NCI-H146 (cell line): ENCODE results near the gene TYSND1.
"Not testable (repeated sequence)": the region's sequence is repeated elsewhere in the genome, so short reads cannot be mapped to it uniquely, and the experiment has no call there.

Experiments
- DNase-seq: peaks from one replicate; lab custom pipeline; 2025; lab: John Stamatoyannopoulos, UW

TYSND1 gene, protein sequence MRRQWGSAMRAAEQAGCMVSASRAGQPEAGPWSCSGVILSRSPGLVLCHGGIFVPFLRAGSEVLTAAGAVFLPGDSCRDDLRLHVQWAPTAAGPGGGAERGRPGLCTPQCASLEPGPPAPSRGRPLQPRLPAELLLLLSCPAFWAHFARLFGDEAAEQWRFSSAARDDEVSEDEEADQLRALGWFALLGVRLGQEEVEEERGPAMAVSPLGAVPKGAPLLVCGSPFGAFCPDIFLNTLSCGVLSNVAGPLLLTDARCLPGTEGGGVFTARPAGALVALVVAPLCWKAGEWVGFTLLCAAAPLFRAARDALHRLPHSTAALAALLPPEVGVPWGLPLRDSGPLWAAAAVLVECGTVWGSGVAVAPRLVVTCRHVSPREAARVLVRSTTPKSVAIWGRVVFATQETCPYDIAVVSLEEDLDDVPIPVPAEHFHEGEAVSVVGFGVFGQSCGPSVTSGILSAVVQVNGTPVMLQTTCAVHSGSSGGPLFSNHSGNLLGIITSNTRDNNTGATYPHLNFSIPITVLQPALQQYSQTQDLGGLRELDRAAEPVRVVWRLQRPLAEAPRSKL

DNA sequence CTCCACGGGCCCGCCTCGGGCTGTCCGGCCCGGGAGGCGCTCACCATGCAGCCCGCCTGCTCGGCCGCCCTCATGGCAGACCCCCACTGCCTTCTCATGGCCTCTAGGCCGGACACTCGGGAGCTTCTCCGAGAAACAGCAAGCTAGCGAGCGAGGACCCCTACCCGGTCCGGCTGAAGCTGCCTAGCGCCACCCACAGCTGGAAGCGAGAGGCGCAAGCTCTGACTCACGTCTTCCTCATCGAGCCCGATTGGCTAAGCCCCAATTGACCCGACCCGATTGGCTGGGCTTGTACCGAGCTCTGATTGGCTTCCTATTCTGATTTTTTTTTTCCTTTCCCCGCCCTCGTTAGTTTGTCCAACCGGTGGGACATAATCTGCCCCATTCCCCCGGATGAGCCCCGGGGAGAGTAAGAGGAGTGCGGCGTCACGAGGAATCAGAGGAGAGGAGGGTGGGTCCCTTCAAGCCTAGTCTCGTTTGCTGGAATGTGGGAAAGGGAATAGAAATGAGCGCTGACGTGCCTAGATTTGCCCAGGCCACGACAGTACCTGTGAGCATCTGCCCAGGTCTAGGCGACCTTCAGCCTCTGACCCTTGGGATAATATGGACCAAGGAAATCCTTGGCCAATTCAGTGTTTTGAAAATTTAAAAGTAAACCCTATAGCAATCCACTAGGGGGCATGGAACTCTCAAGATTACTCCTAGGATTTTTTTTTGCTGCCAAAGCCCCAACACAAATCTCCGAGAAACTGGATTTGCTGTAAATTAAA, at the start of gene TYSND1:
Gene TYSND1, minus strand, starts transcription at position 212 of the 770 bp plus-strand sequence. Its CDS starts 114 bp downstream, at position 98.
- DNase-seq: peak; percentile 99

DNA sequence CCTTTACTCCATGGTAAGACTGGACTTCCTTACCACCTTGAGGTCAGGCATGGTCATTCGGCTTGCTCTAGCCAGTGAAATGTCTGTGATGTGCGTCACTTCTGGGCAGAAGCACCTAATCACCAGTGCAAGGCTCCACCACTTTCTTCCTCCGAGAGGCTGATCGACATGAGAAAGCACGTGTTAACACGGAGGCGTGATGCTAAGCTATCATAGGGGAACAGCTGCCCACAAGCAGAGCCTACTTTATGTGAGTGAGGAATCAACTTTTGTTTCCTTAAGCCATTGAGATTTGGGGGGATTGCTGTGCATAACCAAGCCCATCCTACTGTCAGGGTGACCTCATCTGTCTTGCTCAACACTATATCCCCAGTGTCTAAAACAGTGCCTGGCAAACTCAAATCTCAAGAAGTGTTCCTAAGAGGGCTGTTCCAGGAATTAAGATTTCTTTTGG, 46.9 kb upstream of the TYSND1 start:
- DNase-seq: no peak

DNA sequence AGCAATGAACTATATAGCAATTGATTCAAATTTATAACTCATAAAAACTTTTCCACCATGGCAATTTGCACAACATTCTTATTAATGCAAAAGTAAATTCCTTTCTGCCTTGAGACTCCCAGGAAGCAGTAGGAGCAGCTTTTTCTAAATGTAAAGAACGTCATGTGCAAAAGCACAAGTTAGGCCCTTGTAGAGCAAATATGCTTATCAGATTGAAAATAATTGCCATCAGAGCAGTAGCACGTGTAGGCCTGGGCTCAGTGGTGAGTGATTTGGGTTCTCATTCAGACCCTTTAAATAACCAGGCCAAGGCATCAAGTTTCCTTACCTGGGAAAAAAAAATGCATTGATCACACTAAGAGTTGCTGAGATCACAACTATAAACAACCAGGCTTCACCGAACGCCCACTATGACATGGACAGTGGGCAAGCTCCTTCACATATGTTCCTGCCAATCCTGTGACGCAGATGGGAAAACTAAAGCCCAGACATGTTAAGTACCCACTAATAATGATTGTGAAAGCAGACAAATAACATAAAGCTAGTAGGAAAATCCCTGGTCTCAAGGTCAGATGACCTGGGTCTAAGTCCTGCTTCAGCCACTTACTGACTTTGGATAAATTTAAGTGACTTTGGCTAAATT, 45.9 kb upstream of the TYSND1 start:
- no peak for DNase-seq

DNA sequence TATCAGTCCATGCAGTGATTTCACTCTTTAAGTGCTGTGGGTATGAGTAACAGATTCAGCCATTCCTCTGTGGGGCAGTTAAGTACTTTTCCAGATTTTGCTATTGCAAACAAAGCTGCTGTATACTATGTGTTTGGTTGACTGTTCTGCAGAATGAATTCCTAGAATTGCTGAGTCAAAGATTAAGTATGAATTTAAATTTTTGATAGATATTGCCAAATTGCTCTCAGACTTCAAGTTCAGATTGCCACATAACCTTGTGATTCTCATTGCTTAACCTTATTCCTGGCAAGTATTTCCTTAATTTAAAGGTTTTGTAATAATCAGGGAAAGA, 45.4 kb upstream of the TYSND1 start:
- DNase-seq: no peak

DNA sequence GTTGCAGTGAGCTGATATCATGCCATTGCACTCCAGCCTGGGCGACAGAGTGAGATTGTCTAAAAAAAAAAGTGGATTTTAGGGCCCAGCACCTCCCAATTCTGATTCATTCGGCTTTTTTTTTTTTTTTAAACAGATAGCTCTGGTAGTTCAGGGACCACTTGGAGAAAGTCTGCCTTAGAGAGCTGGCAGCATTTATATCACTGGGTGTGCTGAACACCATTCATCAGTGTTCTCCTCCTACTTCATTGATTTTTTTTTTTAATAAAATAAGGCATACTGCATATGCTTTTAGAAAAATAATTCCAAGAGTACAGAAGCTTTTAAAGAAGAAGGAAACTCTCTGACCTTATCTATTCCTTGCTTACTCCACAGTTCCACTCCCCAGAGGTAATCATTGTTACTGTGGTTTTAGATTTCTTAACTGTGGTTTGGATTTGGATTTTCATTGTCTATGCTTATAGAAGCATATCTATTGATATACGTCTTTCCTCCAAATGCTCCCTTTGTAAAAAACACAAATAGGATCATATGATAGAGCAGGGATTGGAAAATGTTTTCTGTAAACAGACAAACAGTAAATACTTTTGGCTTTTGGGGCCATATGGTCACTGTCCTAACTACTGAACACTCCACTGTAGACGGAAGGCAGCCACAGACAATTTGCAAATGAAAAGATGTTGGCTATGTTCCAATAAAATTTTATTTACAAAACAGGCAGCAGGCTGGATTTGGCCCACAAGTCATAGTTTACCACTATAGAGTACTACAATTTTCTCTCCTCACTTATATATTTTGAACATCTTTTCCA, 44.9 kb upstream of the TYSND1 start:
- no peak for DNase-seq

DNA sequence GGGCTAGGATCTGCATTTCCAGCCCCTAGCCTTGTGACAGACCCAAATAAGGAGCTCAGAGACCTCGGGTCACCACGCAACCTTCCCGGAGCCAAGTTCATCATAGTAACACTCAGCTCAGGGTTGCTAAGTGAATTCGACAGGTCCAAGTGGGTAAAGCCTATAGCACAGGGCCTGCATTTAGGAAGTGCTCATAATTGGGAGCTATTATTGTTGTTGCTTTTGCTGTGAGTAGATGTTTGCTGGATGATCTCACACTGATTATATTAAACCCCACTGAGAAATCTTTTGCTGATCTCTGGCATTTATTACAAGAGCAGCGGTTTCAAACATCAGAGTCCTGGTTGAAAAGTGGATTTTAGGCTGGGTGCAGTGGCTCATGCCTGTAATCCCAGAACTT, 44.1 kb upstream of the TYSND1 start:
- no peak for DNase-seq

DNA sequence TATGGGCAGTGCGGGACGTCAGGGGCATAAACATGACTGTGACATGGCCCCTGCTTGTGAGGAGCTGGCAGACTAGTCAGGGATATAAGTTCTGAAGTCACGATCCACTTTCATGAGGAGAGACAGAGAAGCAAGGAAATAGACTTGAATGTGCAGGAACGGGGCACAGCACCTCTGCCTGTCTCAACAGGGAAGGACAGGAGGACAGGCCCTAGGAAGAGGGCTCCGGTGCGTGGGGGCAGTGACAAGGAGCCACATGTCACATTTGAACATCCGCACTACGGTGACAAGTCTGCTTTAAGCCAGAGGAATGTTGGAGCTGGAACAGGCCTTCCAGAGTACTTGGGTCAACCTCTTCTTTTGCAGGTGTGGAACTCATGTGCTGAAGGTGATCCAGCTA, 43.6 kb upstream of the TYSND1 start:
- DNase-seq: no peak

DNA sequence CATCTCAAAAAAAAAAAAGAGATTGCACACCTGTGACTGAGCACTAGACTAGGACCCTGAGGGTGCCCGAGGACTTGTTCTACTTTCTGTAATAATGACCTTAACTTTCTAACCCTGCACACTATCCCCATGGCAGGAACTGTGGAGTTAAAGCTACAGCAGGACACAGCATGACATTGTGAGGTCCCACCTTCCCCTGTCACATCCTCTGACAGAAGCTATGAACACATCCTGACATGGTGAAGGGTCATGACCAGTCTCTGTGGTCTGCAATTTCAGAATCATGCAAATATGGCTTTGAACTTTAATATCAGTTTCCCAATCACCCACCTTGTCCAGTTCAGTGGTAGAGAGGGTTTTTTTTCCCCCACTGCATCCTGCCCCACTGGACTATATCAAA, 42.3 kb upstream of the TYSND1 start:
- DNase-seq: no peak

DNA sequence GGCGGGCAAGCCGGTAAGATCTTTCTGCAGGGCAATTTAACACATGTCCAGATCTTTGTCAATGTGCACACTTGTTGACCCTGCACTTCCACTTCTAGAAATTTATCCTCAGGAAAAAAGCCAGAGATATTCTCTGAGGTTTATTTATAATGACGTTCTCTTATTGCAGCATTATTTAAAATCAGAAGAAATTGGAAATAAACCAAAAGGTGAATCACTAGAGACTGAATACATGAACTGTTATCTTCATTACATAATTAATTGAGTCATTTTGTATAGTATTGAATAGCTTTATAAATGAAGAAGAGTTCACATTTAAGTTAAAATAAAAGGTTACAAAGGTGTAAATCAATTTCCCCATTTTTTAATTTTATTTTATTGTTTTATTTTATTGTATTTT, 40.1 kb upstream of the TYSND1 start:
- no peak for DNase-seq

DNA sequence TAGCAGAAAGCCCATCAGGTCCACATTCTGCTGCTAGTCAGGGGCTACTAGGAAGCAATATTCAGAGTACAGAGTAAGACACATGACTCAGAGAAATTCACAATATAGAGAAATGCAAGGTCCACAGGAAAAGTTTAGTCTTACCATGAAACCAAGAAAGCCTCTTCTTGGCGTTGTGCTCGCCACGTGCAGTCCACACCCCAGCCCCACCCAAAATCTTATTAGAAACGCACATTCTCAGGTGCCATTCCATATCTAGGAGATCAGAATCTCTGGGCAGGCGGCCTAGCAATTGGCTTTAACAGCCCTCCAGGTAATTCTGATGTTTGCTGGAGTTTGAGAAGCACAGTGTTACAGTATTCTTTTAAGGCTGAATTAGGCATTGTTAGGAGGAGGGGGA, 39.6 kb upstream of the TYSND1 start:
- no peak for DNase-seq

DNA sequence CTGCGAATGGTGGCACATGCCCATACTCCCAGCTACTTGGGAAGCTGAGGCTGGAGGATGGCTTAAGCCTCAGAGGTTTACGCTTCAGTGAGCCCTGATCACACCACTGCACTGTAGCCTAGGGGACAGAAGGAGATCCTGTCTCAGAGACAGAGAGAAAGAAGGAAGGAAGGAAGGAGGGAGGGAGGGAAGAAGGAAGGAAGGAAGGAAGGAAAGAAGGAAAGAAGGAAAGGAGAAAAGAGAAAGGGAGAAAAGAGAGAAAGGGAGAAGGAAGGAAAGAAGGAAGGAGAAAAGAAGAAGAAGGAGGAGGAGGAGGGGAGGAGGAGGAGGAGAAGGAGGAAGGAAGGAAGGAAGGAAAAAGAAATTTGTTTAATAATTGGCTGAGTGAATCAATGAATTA, 36.8 kb upstream of the TYSND1 start:
- no peak for DNase-seq

DNA sequence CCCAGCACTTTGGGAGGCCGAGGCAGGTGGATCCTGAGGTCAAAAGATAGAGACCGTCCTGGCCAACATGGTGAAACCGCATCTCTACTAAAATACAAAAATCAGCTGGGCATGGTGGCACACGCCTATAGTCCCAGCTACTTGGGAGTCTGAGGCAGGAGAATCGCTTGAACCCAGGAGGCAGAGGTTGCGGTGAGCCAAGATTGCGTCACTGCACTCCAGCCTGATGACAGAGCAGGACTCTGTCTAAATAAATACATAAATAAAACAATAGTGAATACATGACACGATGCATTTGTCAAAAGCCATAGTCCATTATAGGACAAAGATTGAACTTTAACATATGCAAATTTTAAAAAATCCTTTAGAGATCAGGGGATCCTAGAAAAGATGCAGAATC, 32.7 kb upstream of the TYSND1 start:
- DNase-seq: not testable (repeated sequence)

DNA sequence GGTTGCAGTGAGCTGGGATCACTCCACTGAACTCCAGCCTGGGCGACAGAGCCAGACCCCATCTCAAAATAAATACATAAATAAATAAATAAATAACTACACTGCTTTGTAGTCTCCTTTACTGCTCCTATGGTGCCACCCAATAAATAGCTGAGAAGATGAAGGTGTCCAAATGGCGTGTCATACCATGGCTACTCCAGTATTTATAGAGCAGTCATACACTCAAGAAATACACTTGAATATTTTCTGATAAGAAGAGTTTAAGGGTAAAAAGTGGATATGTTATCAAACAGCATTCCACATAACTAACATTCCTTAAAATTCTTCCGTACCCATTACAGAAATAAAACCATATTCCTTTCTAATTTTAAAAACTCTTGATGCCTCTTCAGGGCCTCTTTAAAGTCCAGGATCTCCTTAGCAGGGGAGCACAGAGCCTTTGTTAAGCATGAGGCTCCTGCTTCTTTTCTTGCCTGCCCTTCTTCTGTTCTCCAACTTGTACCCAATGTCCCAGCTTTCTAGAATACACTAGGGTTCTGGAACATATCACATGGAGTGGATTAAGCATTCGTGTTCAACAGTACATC, 31.7 kb upstream of the TYSND1 start:
- no peak for DNase-seq

DNA sequence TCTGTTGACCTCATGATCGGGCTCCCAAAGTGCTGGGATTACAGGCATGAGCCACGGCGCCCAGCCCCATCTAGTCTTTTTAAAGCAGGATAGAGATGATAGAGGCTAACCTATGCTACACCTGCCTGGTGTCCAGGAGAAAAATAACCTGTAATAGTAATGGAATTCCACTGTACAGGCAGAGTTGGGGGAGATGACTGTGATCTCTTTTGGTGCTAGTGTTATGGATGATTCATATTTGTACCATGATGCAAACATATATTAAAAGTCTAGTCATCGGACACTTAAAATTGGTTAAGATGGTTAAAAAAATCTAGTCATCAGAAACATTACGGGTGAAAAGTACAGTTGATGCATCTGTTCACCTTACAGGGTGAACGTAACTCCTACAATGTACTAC, 29.9 kb upstream of the TYSND1 start:
- DNase-seq: no peak

DNA sequence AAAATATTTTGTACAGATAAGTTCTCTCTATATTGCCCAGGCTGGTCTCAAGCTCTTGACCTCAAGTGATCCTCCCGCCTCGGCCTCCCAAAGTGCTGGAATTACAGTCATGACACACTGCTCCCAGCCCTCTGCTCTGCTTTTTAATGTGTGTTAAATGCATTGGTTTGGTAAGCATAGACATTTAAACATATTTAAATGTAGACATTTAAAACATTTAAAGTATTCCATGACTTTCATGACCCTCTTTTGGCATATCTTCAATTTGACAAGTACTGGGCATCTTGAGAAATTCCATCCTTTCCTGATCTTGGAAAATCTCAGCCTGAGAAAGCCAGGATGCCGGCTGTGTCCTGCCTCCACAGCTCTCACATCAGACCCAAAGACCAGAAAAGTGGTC, 29.0 kb upstream of the TYSND1 start:
- DNase-seq: no peak

DNA sequence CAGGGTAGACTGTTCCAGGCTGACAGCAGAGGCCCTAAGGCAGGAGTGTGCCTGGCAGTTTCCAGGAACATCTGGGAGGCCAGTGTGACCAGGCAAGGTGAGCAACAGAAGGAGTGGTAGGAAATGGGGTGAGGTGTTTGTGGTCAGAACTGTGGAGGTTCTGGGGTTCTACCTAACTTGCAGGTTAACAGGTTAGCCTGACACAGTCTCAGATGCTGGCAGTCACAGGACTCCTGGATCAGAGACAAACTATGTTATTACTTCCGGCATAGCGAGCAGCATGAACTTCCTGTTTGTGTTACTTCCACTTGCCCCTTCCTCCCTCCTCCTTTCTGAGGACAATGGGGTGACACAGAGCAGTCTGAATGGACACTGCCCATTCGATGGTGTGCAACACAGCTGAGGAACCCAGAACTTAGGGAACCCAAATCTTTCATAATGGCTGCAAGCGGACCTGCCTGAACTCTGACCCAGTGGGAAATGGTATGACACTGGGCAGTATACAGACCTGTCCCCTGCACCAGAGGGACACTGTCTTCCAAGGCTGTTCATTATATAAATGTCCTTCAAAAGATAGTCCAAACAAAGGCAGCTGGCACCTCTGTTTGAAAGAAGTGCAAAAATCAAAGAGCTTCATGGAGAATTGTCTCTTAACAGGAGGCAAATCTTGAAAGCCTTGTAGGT, 27.7 kb upstream of the TYSND1 start:
- DNase-seq: no peak

DNA sequence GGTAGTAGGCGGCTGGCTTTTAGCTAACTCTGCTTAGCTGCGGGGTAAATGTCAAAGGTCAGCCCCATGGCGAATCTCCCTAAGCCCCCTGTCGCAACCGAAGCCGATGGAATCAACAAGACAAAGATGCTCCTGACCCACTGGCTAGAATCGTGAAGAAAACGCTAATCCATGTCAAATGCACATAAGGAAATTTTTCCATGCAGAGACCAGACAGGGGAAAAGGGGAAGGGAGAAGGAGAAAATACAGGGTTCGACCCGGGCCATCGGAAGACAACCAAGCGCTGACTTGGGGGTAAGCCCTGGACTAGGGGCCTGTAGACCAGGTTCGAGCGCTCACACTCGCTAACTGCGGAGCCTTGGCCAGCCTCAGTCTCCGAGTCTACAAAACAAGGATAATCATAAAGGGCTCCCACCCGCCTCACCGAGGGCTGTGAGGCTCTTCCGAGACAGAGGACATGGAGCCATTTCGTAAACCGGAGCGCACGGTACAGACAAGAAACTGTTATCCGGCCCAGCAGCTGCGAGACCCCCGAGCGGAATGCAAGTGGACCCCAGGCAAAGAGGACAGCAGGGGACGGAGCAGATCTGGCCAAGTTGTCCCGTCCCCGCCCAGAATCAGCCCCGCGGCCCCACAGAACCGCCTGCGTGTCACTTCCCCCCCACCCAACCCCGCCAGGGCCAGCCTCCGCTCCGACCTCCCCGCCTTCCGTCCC, 23.3 kb upstream of the TYSND1 start:
- peak; percentile 33 for DNase-seq

DNA sequence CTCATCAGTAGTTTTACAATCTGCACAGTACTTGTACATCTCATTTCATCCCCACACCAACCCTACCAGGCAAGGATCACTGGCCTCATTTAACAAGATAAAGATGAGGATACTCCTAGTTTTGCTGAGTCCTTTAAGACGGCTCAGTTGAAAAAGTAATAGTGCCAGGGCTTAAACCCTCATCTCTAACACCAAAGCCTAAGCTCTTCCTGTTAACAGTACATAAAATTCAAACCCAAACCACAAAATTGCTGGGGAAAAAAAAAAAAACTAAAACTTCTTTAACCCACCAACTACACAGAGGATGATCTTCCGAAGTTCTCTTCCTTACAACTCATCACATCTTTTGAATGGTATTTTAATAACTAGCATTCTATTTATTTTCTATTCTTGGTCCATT, 22.5 kb upstream of the TYSND1 start:
- DNase-seq: no peak

DNA sequence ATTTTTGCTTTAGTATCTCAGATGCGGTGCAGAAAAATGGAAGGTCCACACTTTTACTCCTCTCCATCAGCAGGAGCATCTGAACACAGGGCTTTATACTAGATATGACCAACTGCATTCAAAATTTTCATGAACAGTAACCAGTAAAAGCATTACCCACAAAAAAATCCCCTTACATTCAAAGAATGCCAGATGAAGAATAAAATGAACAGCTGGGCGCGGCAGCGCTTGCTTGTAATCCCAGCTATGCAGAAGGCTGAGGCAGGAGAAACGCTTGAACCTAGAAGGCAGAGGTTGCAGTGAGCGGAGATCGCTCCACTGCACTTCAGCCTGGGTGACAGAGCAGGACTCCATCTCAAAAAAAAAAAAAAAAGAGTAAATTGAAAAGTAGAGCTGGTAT, 20.7 kb upstream of the TYSND1 start:
- no peak for DNase-seq

DNA sequence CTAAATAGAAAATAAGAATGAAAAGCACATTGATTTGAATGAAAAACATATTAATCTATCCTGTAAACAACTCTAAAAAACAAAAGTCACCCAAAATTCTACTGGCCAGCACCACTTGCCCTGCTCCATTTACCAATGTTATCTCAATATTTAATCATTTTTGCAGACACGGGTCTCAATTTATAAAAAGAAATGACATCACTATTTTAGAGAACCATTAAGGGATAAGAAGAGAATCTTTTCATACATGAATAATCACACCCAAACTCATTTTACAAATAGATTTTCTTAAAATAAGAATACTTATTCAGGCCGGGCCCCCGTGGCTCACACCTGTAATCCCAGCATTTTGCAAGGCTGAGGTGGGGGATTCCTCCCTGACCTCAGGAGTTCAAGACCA, 19.9 kb upstream of the TYSND1 start:
- no peak for DNase-seq
